CD14-positive monocyte (primary cell): ENCODE measurements around the gene TGFA. TPM values are rescaled to one million over a fixed set of nuclear protein-coding genes. Genes with fewer than 3 reads are reported as not detected.

Source experiments
- DNase-seq, 3 donors: peaks; one replicate each; pipeline ENCODE4 v3.0.0-alpha.2; 2011 to 2022
- H2AFZ ChIP-seq: 2 replicates; pipeline ENCODE4 v1.6.0; 2012; ENCODE audit warnings: mild to moderate bottlenecking, low read depth, low read length, inconsistent platforms; ENCODE audit not compliant: insufficient read depth, poor library complexity, severe bottlenecking
- H3K27ac ChIP-seq, 2 donors: 1 replicate in 1 of 2; 2 replicates in 1 of 2; pipeline ENCODE4 v1.5.1; 2012 to 2013; ENCODE audit warnings: low read length in 2 of 2, control low read depth in 1 of 2, inconsistent platforms in 1 of 2, low read depth in 1 of 2, mild to moderate bottlenecking in 1 of 2
- H3K27me3 ChIP-seq, 2 donors: one replicate each; pipeline versions ENCODE4 v1.6.0 to v1.6.1; 2011 to 2013; ENCODE audit warnings: low read length in 2 of 2; ENCODE audit not compliant: control insufficient read depth in 2 of 2, insufficient read depth in 2 of 2
- H3K36me3 ChIP-seq, 2 donors: replicated peaks in 1 of 2; 1 replicate in 1 of 2; 2 replicates in 1 of 2; pipeline versions ENCODE4 v1.5.1 to v1.6.1; 2012 to 2013; ENCODE audit warnings: low read length in 2 of 2, control low read depth in 1 of 2, inconsistent platforms in 1 of 2, mild to moderate bottlenecking in 1 of 2; ENCODE audit not compliant: insufficient read depth in 2 of 2, control insufficient read depth in 1 of 2
- H3K4me1 ChIP-seq, 2 donors: 1 replicate in 1 of 2; 2 replicates in 1 of 2; pipeline versions ENCODE4 v1.5.1 to v1.6.1; 2012 to 2013; ENCODE audit warnings: low read length in 2 of 2, control low read depth in 1 of 2, inconsistent platforms in 1 of 2, mild to moderate bottlenecking in 1 of 2, moderate library complexity in 1 of 2; ENCODE audit not compliant: insufficient read depth in 2 of 2, control insufficient read depth in 1 of 2
- H3K4me2 ChIP-seq: replicated peaks from 2 replicates; pipeline ENCODE3; 2012; ENCODE audit warnings: low read length, moderate library complexity, mild to moderate bottlenecking; ENCODE audit not compliant: poor library complexity, severe bottlenecking; ENCODE audit errors: extremely low read depth
- H3K4me3 ChIP-seq, 3 experiments: fragments of 200-600 bp in 1 of 3; sonication (generic) in 1 of 3; replicated peaks in 1 of 3; 1 replicate in 2 of 3; 2 replicates in 1 of 3; pipeline ENCODE4 v1.5.1; 2011 to 2013; ENCODE audit warnings: low read length in 3 of 3, mild to moderate bottlenecking in 3 of 3, control low read depth in 2 of 3, low read depth in 2 of 3, inconsistent platforms in 1 of 3, moderate library complexity in 1 of 3
- H3K79me2 ChIP-seq: 2 replicates; pipeline ENCODE4 v1.6.0; 2012; ENCODE audit warnings: mild to moderate bottlenecking, control low read depth, inconsistent platforms, low read length, moderate library complexity; ENCODE audit not compliant: insufficient read depth
- H3K9ac ChIP-seq: 2 replicates; pipeline ENCODE4 v1.6.0; 2017; ENCODE audit warnings: low read length, mild to moderate bottlenecking; ENCODE audit not compliant: insufficient read depth, poor library complexity, severe bottlenecking
- H3K9me3 ChIP-seq, 2 donors: replicated peaks in 1 of 2; 1 replicate in 1 of 2; 2 replicates in 1 of 2; pipeline versions ENCODE4 v1.5.1 to v1.6.1; 2012 to 2013; ENCODE audit warnings: low read length in 2 of 2, control low read depth in 1 of 2; ENCODE audit not compliant: control insufficient read depth in 1 of 2, insufficient read depth in 1 of 2
- H4K20me1 ChIP-seq: 2 replicates; pipeline ENCODE4 v1.6.0; 2012; ENCODE audit warnings: mild to moderate bottlenecking, low read length, control low read depth, moderate library complexity; ENCODE audit not compliant: insufficient read depth
- H3K27ac Mint-ChIP-seq, 7 donors: one replicate each; pipeline ENCODE4 v1.8.0; 2020; ENCODE audit warnings: mild to moderate bottlenecking in 7 of 7, mixed read lengths in 7 of 7, moderate library complexity in 6 of 7, inconsistent platforms in 2 of 7
- H3K27me3 Mint-ChIP-seq, 3 donors: one replicate each; pipeline ENCODE4 v1.8.0; 2021 to 2022; ENCODE audit warnings: low read depth in 3 of 3, mild to moderate bottlenecking in 3 of 3, mixed read lengths in 3 of 3, moderate library complexity in 3 of 3, inconsistent platforms in 1 of 3
- H3K36me3 Mint-ChIP-seq, 2 donors: one replicate each; pipeline ENCODE4 v1.8.0; 2020; ENCODE audit warnings: mixed read lengths in 2 of 2, inconsistent platforms in 1 of 2, mild to moderate bottlenecking in 1 of 2
- H3K4me1 Mint-ChIP-seq: one replicate; pipeline ENCODE4 v1.8.0; 2020; ENCODE audit warnings: mild to moderate bottlenecking, mixed read lengths
- H3K4me3 Mint-ChIP-seq, 2 donors: one replicate each; pipeline ENCODE4 v1.8.0; 2020; ENCODE audit warnings: mild to moderate bottlenecking in 2 of 2, mixed read lengths in 2 of 2, moderate library complexity in 1 of 2
- H3K9me3 Mint-ChIP-seq, 7 donors: one replicate each; pipeline ENCODE4 v1.8.0; 2020 to 2022; ENCODE audit warnings: mixed read lengths in 7 of 7, mild to moderate bottlenecking in 6 of 7, moderate library complexity in 6 of 7, inconsistent platforms in 2 of 7
- WGBS: methylation state at CpG from one replicate; pipeline ENCODE4 v1.1.5; 2013; ENCODE audit warnings: missing lambda C conversion rate; ENCODE audit not compliant: insufficient coverage; 5-methylcytosine and 5-hydroxymethylcytosine counted together
- intact Hi-C, 2 donors: fragments of 100-400 bp; cut with micrococcal nuclease; formaldehyde crosslinking; loops; one replicate each; pipeline versions ENCODE4 v1.15.0 to v1.15.1; 2023
- polyA plus RNA-seq, 3 donors: library from polyadenylated mRNA; depleted of rRNA in 1 of 3; unstranded in 2 of 3; stranded (reverse) in 1 of 3; fragments of 300-500 nt in 2 of 3; fragments of >200 nt in 1 of 3; fragmentation: Illumina TruSeq in 2 of 3; gene quantifications; 1 replicate in 2 of 3; 2 replicates in 1 of 3; pipeline ENCODE4 v1.2.3, GENCODE V29; 2012 to 2021
- TF ChIP-seq, protein P1 (sequence below): fragments of 200-600 bp; IDR thresholded peaks from one replicate; pipeline ENCODE4 v1.8.0; 2022; ENCODE audit warnings: antibody characterized with exemption, mild to moderate bottlenecking

TGFA gene
- polyA plus RNA-seq, 3 donors: 1.7 to 2.5 (median 1.7) TPM

- intact Hi-C loops: no loop called here
- 97% methylated on average over 4 of the region's 6 CpGs for WGBS
- H3K27ac Mint-ChIP-seq: no peak overlapping the region
- DNase-seq: no peak
- Histone ChIP-seq H3K9me3 (no peaks in the 10 kb centered on the region), H3K9ac (no peak overlapping the region), H2AFZ (no peak overlapping the region), H3K4me1 (peaks cover 10% of the 10 kb centered on the region in 2 donors), H3K27me3 (peaks cover 18 to 30% of the 10 kb centered on the region in 2 donors), H3K4me2 (no peak overlapping the region), H3K36me3 (no peaks in the 10 kb centered on the region), H4K20me1 (no peaks in the 10 kb centered on the region), H3K27ac (no peak overlapping the region), H3K4me3 (no peak overlapping the region), H3K79me2 (no peaks in the 10 kb centered on the region)
- no peak overlapping the region for H3K4me3 Mint-ChIP-seq
- H3K9me3 Mint-ChIP-seq: peaks cover 0 to 4% (median 0%) of the 10 kb centered on the region in 7 donors
- peaks cover 9% of the 10 kb centered on the region for H3K4me1 Mint-ChIP-seq
- peaks cover 28 to 35% (median 31%) of the 10 kb centered on the region in 3 donors for H3K27me3 Mint-ChIP-seq
- H3K36me3 Mint-ChIP-seq: peaks cover 0 to 2% of the 10 kb centered on the region in 2 donors
- TF ChIP-seq, protein P1, sequence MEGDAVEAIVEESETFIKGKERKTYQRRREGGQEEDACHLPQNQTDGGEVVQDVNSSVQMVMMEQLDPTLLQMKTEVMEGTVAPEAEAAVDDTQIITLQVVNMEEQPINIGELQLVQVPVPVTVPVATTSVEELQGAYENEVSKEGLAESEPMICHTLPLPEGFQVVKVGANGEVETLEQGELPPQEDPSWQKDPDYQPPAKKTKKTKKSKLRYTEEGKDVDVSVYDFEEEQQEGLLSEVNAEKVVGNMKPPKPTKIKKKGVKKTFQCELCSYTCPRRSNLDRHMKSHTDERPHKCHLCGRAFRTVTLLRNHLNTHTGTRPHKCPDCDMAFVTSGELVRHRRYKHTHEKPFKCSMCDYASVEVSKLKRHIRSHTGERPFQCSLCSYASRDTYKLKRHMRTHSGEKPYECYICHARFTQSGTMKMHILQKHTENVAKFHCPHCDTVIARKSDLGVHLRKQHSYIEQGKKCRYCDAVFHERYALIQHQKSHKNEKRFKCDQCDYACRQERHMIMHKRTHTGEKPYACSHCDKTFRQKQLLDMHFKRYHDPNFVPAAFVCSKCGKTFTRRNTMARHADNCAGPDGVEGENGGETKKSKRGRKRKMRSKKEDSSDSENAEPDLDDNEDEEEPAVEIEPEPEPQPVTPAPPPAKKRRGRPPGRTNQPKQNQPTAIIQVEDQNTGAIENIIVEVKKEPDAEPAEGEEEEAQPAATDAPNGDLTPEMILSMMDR: no peak
Measured at GRCh38 chr2:70548233-70548632, 5.4 kb downstream of the TGFA start.

DNA sequence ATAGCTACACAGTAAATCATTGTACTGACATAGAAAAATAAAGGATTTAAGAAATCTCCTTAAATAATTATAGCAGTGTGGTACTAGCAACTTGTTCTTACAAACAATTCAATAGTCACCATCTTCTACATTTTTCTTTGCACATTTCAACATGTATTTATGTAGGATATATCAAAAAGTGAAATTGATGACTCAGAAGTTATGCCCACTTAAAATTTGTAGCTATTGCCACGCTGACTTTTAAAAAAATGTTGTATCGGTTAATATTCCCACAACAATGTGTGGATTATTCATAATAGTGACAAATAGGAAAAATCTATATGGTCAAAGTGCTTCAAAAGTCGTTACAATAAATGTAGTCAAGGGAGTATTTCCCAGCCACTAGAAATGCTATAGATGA is 6.7 kb downstream of the TGFA start:
- 100% methylated on average over 1 of the region's 3 CpGs for WGBS

More for the DNA sequence above, 6.7 kb downstream of the TGFA start:
- Mint-ChIP-seq H3K4me3 (no peak overlapping the region), H3K4me1 (no peaks in the 10 kb centered on the region), H3K9me3 (no peaks in the 10 kb centered on the region), H3K36me3 (no peaks in the 10 kb centered on the region), H3K27me3 (peaks cover 17 to 22% (median 18%) of the 10 kb centered on the region in 3 donors), H3K27ac (no peak overlapping the region)
- Histone ChIP-seq H3K9me3 (no peaks in the 10 kb centered on the region), H3K9ac (no peak overlapping the region), H2AFZ (no peak overlapping the region), H3K4me1 (no peaks in the 10 kb centered on the region), H3K4me2 (no peak overlapping the region), H3K4me3 (no peak overlapping the region), H3K36me3 (no peaks in the 10 kb centered on the region), H3K27ac (no peak overlapping the region), H4K20me1 (no peaks in the 10 kb centered on the region), H3K79me2 (no peaks in the 10 kb centered on the region), H3K27me3 (peaks cover 8 to 17% of the 10 kb centered on the region in 2 donors)
- intact Hi-C loops: no loop called here
- TF ChIP-seq, protein P1: no peak
- no peak for DNase-seq
